Fibroblast of peridontal ligament (primary cell): ENCODE results near the gene FOSL1.
"Not testable (repeated sequence)": the region's sequence is repeated elsewhere in the genome, so short reads cannot be mapped to it uniquely, and the experiment has no call there.

Experiments used
- DNase-seq: peaks from one replicate; pipeline ENCODE4 v3.0.0-alpha.2; 2010; ENCODE audit errors: extremely low read depth

The FOSL1 gene

GRCh38 chr11:65852508-65853245 is 47.5 kb downstream of the FOSL1 start:
- DNase-seq: no peak

- DNase-seq: no peak
These were observed 48.2 kb downstream of the FOSL1 start for GRCh38 chr11:65851811-65852507.

- DNase-seq: no peak
These were observed 49.1 kb downstream of the FOSL1 start for GRCh38 chr11:65851083-65851579.

GRCh38 chr11:65850217-65851082 is 49.7 kb downstream of the FOSL1 start:
- DNase-seq: no peak

GRCh38 chr11:65849771-65850216 is 50.4 kb downstream of the FOSL1 start:
- DNase-seq: no peak

GRCh38 chr11:65849366-65849765 is 50.8 kb downstream of the FOSL1 start:
- DNase-seq: no peak

GRCh38 chr11:65848693-65849092 is 51.5 kb downstream of the FOSL1 start:
- not testable (repeated sequence) for DNase-seq

GRCh38 chr11:65847746-65848145 is 52.4 kb downstream of the FOSL1 start:
- DNase-seq: no peak

- no peak for DNase-seq
These were observed 55.8 kb downstream of the FOSL1 start for GRCh38 chr11:65844231-65844872.

- DNase-seq: no peak
These were observed 56.4 kb downstream of the FOSL1 start for GRCh38 chr11:65843811-65844210.

- no peak for DNase-seq
These were observed 58.0 kb downstream of the FOSL1 start for GRCh38 chr11:65842144-65842543.
